Endothelial cell of umbilical vein (primary cell): ENCODE data around the gene PITPNM1.

ENCODE experiments used
- EZH2 ChIP-seq: IDR thresholded peaks from 2 replicates; pipeline ENCODE4 v1.6.1; 2012; ENCODE audit warnings: borderline replicate concordance, low read depth, mild to moderate bottlenecking, moderate library complexity, low read length, inconsistent platforms; ENCODE audit not compliant: severe bottlenecking
- POLR2A ChIP-seq: IDR thresholded peaks from 2 replicates; pipeline ENCODE4 v1.6.1; 2012; ENCODE audit warnings: low read depth, mild to moderate bottlenecking, control low read depth, low read length
- TF ChIP-seq, protein P1 (sequence below), 2 donors: IDR thresholded peaks; 1 replicate in 1 of 2; 2 replicates in 1 of 2; pipeline ENCODE4 v1.5.1; 2011; ENCODE audit warnings: low read length in 2 of 2, mild to moderate bottlenecking in 2 of 2, moderate library complexity in 2 of 2, control low read depth in 1 of 2, inconsistent platforms in 1 of 2, low read depth in 1 of 2; ENCODE audit not compliant: insufficient read depth in 1 of 2; ENCODE audit errors: extremely low read depth in 1 of 2
- TF ChIP-seq, protein P2 (sequence below): IDR thresholded peaks from 2 replicates; pipeline ENCODE4 v1.6.1; 2011; ENCODE audit not compliant: insufficient read depth, insufficient read length

DNA sequence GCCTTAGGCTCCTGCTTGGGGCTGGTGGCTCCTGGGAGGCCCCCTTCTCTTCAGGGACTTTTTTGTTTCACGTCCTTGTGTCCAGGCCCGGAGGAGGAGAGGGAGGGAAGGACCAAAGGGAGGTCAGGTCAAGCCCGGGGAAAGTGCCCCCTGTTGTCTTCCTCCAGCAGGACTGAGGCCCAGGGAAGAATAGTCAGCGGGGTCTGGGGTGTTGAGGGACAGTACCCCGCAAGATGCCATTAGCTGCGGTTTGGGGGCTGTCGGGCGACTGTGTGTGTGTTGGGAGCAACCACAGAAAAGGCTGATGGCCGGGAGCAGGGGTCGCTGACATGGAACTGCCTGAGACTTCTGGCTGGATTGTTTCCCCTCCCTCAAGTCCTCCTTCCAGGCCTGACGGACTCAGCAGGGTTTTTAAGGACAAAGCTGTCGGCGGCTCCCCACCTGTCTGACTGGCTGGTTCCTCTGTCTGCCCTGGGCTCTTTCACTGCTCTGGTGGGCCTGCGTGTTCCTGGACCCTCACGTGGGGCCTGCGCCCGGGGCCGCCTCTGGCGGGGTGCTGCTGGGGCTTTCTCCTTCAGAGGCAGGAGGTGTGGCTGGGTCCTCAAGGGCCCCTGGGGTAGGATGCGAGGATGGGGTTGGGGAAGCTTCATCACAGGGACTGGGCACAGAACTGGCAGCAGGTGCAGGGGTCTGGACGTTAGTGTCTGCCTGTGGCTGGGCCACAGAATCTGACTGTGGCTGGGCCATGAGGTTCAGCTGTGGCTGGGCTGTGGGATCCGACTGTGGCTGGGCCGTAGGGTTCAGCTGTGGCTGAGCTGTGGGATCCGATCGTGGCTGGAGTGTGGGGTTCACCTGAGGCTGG, 54.1 kb downstream of the PITPNM1 start:
- no peak for TF ChIP-seq POLR2A
- TF ChIP-seq EZH2: no peak
- TF ChIP-seq, protein P1, sequence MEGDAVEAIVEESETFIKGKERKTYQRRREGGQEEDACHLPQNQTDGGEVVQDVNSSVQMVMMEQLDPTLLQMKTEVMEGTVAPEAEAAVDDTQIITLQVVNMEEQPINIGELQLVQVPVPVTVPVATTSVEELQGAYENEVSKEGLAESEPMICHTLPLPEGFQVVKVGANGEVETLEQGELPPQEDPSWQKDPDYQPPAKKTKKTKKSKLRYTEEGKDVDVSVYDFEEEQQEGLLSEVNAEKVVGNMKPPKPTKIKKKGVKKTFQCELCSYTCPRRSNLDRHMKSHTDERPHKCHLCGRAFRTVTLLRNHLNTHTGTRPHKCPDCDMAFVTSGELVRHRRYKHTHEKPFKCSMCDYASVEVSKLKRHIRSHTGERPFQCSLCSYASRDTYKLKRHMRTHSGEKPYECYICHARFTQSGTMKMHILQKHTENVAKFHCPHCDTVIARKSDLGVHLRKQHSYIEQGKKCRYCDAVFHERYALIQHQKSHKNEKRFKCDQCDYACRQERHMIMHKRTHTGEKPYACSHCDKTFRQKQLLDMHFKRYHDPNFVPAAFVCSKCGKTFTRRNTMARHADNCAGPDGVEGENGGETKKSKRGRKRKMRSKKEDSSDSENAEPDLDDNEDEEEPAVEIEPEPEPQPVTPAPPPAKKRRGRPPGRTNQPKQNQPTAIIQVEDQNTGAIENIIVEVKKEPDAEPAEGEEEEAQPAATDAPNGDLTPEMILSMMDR (IDR thresholded peaks at IDR 0.05; ENCODE audit: extremely low read depth in 1 of 2, insufficient read depth in 1 of 2, low read depth in 1 of 2, low read length in 2 of 2): no peak
- TF ChIP-seq, protein P2, sequence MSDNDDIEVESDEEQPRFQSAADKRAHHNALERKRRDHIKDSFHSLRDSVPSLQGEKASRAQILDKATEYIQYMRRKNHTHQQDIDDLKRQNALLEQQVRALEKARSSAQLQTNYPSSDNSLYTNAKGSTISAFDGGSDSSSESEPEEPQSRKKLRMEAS: no peak
